Heart left ventricle (tissue), 16 donors: ENCODE results near the gene CBFA2T3. TPM values are rescaled to one million over a fixed set of nuclear protein-coding genes. Genes with fewer than 3 reads are reported as not detected.

Source experiments
- ATAC-seq, 4 donors: fragments of 200-7000 bp; cut with Tn5 transposase; one replicate each; pipeline ENCODE4 v1.9.1; 2020 to 2022; ENCODE audit warnings: moderate library complexity in 4 of 4, mild to moderate bottlenecking in 3 of 4, moderate number of reproducible peaks in 1 of 4
- DNase-seq, 5 donors: peaks; one replicate each; pipeline ENCODE4 v3.0.0-alpha.2; 2020
- H3K27ac ChIP-seq, 12 donors: fragments of 200-600 bp; sonication (generic) in 4 of 12; one replicate each; pipeline versions ENCODE4 v1.5.0 to v1.8.0; 2016 to 2022; ENCODE audit warnings: mild to moderate bottlenecking in 2 of 12
- H3K27me3 ChIP-seq, 9 donors: fragments of 200-600 bp; sonication (generic) in 2 of 9; one replicate each; pipeline versions ENCODE4 v1.5.1 to v1.8.0; 2016 to 2022; ENCODE audit warnings: mild to moderate bottlenecking in 3 of 9
- H3K36me3 ChIP-seq, 9 donors: fragments of 200-600 bp; sonication (generic) in 2 of 9; one replicate each; pipeline versions ENCODE4 v1.5.0 to v1.8.0; 2018 to 2022; ENCODE audit warnings: mild to moderate bottlenecking in 2 of 9
- H3K4me1 ChIP-seq, 12 donors: fragments of 200-600 bp; sonication (generic) in 4 of 12; one replicate each; pipeline versions ENCODE4 v1.5.0 to v1.8.0; 2016 to 2022; ENCODE audit warnings: mild to moderate bottlenecking in 3 of 12
- H3K4me3 ChIP-seq, 12 donors: fragments of 200-600 bp; sonication (generic) in 4 of 12; one replicate each; pipeline versions ENCODE4 v1.5.0 to v1.8.0; 2017 to 2022; ENCODE audit warnings: mild to moderate bottlenecking in 9 of 12, moderate library complexity in 4 of 12
- H3K9me3 ChIP-seq, 12 donors: fragments of 200-600 bp; sonication (generic) in 4 of 12; one replicate each; pipeline versions ENCODE4 v1.5.0 to v1.8.0; 2016 to 2022; ENCODE audit warnings: mild to moderate bottlenecking in 1 of 12
- POLR2A ChIP-seq, 2 donors: fragments of 450-650 bp; IDR thresholded peaks; one replicate each; pipeline ENCODE4 v1.6.1; 2017; ENCODE audit warnings: antibody characterized with exemption in 2 of 2, mild to moderate bottlenecking in 2 of 2, moderate library complexity in 2 of 2
- WGBS, 4 donors: extraction: QIAGEN DNeasy Blood & Tissue Kit in 2 of 4; methylation state at CpG; one replicate each; pipeline versions ENCODE4 v1.1.5 to v1.1.7; 2013 to 2018; 5-methylcytosine and 5-hydroxymethylcytosine counted together
- intact Hi-C, 10 donors: fragments of 100-400 bp; cut with DNase I; formaldehyde crosslinking; loops; one replicate each; pipeline versions ENCODE4 v1.11.1 to v1.14.2; 2022
- polyA plus RNA-seq, 2 donors: library from polyadenylated mRNA; stranded (reverse); fragments of 200-250 nt; gene quantifications; one replicate each; pipeline ENCODE4 v1.2.3, GENCODE V29; 2013
- total RNA-seq, 9 donors: library from RNA; depleted of rRNA in 2 of 9; stranded (reverse); fragments of >200 nt in 2 of 9; fragmentation: NEBNext Ultra II Directional in 3 of 9; extraction: Animal tissue kit (Norgen Biotek cat#: 25700) in 3 of 9; gene quantifications; one replicate each; pipeline versions ENCODE4 v1.1.0 to v1.2.4, GENCODE V29; 2016 to 2023
- TF ChIP-seq, protein P1 (sequence below), 12 donors: fragments of 200-600 bp; sonication (generic) in 4 of 12; IDR thresholded peaks; one replicate each; pipeline versions ENCODE4 v1.5.0 to v1.8.0; 2018 to 2022; ENCODE audit warnings: antibody characterized with exemption in 12 of 12, mild to moderate bottlenecking in 5 of 12
- donor health status: ischemic (EF 13 %, LVEDD 7.1; RV severe dilation, severe dysfunction).
- donor health status: healthy with polysubstance abuse.
- donor health status: DM: no; HTN: yes; CAD: no.
- donor health status: DM: no; HTN: no; CAD: no.
- donor health status: ischemic (EF 25% LVEDD 6.9; RV normal size, moderate dysfunction).
- donor health status: ischemic (EF 25% LVEDD 5.7; RV mildly dilated, moderate dysfunction).
- donor health status: healthy.
- donor health status: DM: yes; HTN: yes; CAD: no.
- donor health status: ischemic (EF 35%, LVEDD 5.7; RV mildly dilated, moderate dysfunction).
- donor health status: nonischemic (EF 11% LVEDD 7.7; RV severe dilation, severe dysfunction).
- donor health status: DM: yes; HTN: yes; CAD: no.
- donor health status: PGD.
- donor health status: ischemic (EF 29% LVEDD 5.4; RV normal size, mild dysfunction).
- donor health status: nonischemic (EF 23%, LVEDD 6.1; RV moderate dilation, normal function).

The CBFA2T3 gene
- total and polyA plus RNA-seq, 11 donors: 5.0 to 12.0 (median 5.8) TPM

- no peak for TF ChIP-seq POLR2A (IDR thresholded peaks at IDR 0.05)
- TF ChIP-seq, protein P1, sequence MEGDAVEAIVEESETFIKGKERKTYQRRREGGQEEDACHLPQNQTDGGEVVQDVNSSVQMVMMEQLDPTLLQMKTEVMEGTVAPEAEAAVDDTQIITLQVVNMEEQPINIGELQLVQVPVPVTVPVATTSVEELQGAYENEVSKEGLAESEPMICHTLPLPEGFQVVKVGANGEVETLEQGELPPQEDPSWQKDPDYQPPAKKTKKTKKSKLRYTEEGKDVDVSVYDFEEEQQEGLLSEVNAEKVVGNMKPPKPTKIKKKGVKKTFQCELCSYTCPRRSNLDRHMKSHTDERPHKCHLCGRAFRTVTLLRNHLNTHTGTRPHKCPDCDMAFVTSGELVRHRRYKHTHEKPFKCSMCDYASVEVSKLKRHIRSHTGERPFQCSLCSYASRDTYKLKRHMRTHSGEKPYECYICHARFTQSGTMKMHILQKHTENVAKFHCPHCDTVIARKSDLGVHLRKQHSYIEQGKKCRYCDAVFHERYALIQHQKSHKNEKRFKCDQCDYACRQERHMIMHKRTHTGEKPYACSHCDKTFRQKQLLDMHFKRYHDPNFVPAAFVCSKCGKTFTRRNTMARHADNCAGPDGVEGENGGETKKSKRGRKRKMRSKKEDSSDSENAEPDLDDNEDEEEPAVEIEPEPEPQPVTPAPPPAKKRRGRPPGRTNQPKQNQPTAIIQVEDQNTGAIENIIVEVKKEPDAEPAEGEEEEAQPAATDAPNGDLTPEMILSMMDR (IDR thresholded peaks at IDR 0.05): no peak
- Histone ChIP-seq H3K36me3 (no peaks in the 10 kb centered on the region), H3K4me1 (peaks cover 0 to 35% (median 0%) of the 10 kb centered on the region in 12 donors), H3K4me3 (peak overlapping the region in 1 of 12 donors; percentile 12), H3K27me3 (peaks cover 0 to 52% (median 17%) of the 10 kb centered on the region in 9 donors), H3K27ac (no peak overlapping the region), H3K9me3 (no peaks in the 10 kb centered on the region)
- WGBS, 4 donors: 49 to 59% (median 58%) methylated on average over 25 to 29 of the region's 29 CpGs
- ATAC-seq (peak in 1 of 4 donors; percentile 46), DNase-seq (peak in 1 of 5 donors; percentile 61)
- intact Hi-C loops: loop anchor here in 1 of 10 donors (5.0 kb wide), 1 partner anchor 119 kb away; no protein-coding TSS in a partner anchor
These were observed 9.0 kb downstream of the CBFA2T3 start for GRCh38 chr16:88967830-88968588.

DNA sequence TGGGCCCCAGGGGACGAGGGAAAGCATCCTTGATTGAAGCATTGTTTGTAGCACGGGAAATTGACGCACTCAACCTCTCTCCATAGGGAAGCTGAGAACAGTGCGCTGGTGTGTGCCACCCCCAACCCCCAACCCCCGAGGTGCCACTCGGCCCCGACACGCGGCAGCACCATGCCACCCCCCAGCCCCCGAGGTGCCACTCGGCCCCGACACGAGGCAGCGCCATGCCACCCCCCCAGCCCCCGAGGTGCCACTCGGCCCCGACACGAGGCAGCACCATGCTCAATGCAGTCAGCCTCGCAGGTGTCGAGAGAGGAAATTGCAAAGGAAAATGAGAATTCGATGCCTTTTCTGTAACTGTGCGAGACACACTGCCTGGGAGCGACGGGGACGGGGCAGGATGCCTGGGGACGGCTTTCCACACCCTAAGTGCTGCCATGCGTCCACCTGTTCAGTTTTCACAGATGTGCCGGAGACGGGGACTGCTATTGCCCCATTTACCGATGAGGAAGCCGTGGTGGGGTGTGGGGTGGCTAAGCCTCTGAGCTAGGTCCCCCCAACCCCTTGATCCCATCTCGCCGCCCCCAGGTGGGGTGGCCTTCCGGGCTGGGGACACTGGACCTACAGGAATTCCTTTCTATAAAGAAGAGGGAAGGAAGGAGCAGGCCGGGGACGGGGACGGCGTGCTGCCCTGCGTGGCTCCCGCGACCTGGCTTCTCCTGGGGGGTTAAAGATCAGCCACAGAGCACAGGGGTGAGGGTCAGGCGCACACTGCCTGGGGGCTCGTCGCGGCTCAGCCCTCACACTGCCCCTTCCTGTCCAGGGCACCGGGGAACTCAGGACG, 9.8 kb downstream of the CBFA2T3 start:
- intact Hi-C loops: loop anchor here in 1 of 10 donors (5.0 kb wide), 1 partner anchor 120 kb away; no protein-coding TSS in a partner anchor

GRCh38 chr16:88965826-88966480, 11.1 kb downstream of the CBFA2T3 start:
- ATAC-seq (no peak), DNase-seq (peak in 2 of 5 donors; percentile 14 to 16)
- 88 to 94% (median 92%) methylated on average over 13 to 19 of the region's 19 CpGs for WGBS, 4 donors
- Histone ChIP-seq H3K4me1 (peaks cover 0 to 16% (median 0%) of the 10 kb centered on the region in 12 donors), H3K27ac (no peak overlapping the region), H3K4me3 (no peak overlapping the region), H3K9me3 (no peaks in the 10 kb centered on the region), H3K27me3 (peaks cover 0 to 40% (median 17%) of the 10 kb centered on the region in 9 donors), H3K36me3 (no peaks in the 10 kb centered on the region)
- TF ChIP-seq POLR2A (IDR thresholded peaks at IDR 0.05): no peak
- TF ChIP-seq, protein P1 (IDR thresholded peaks at IDR 0.05): no peak
- intact Hi-C loops: loop anchor here in 1 of 10 donors (5.0 kb wide), 1 partner anchor 121 kb away; no protein-coding TSS in a partner anchor

More for the DNA sequence above, 9.8 kb downstream of the CBFA2T3 start:
- Histone ChIP-seq H3K27me3 (peaks cover 0 to 47% (median 17%) of the 10 kb centered on the region in 9 donors), H3K27ac (no peak overlapping the region), H3K4me3 (no peak overlapping the region), H3K36me3 (no peaks in the 10 kb centered on the region), H3K4me1 (peaks cover 0 to 27% (median 0%) of the 10 kb centered on the region in 12 donors), H3K9me3 (no peaks in the 10 kb centered on the region)
- no peak for ATAC-seq
- peak in 1 of 5 donors; percentile 57 for DNase-seq
- 62 to 81% (median 65%) methylated on average over 41 to 47 of the region's 47 CpGs for WGBS, 4 donors
- TF ChIP-seq, protein P1 (IDR thresholded peaks at IDR 0.05): no peak
- no peak for TF ChIP-seq POLR2A (IDR thresholded peaks at IDR 0.05)
